H1 (cell line): ENCODE data around the gene ST3GAL2. TPM values are rescaled to one million over a fixed set of nuclear protein-coding genes. Genes with fewer than 3 reads are reported as not detected.

Experiments used
- CTCF ChIA-PET: fragments of 300-600 bp; sonication (Branson Sonifier 250); formaldehyde crosslinking; loops from one replicate; lab custom pipeline; 2021; ENCODE audit not compliant: partially characterized antibody; lab: Charles Lee
- POLR2A ChIA-PET: fragments of 300-600 bp; sonication (Branson Sonifier 250); formaldehyde crosslinking; loops from one replicate; lab custom pipeline; 2021; ENCODE audit warnings: inconsistent platforms; ENCODE audit not compliant: partially characterized antibody; lab: Charles Lee
- DNase-seq, 2 experiments: peaks; one replicate each; pipeline versions ENCODE4 v3.0.0 to v3.0.0-alpha.2; 2010 to 2022; ENCODE audit warnings: low spot score in 2 of 2, low read depth in 1 of 2, mixed read lengths in 1 of 2
- FAIRE-seq: peaks from 2 replicates; lab custom pipeline; 2011; peaks lifted over from hg19 to GRCh38; lab: Jason Lieb, UNC
- H2AFZ ChIP-seq: 2 replicates; pipeline ENCODE4 v1.8.1; 2012; ENCODE audit warnings: low read length, inconsistent platforms
- H2AK5ac ChIP-seq: 2 replicates; pipeline ENCODE4 v1.6.1; 2013; ENCODE audit warnings: low read depth, low read length
- H2BK120ac ChIP-seq: replicated peaks from 2 replicates; pipeline ENCODE3; 2013; ENCODE audit warnings: low read depth, low read length, inconsistent platforms
- H2BK12ac ChIP-seq: 2 replicates; pipeline ENCODE4 v1.6.1; 2013; ENCODE audit warnings: low read depth, low read length
- H2BK15ac ChIP-seq: 2 replicates; pipeline ENCODE4 v1.6.1; 2013; ENCODE audit warnings: low read length
- H2BK20ac ChIP-seq: 2 replicates; pipeline ENCODE4 v1.6.1; 2013; ENCODE audit warnings: low read length
- H2BK5ac ChIP-seq: 2 replicates; pipeline ENCODE4 v1.6.1; 2013; ENCODE audit warnings: low read depth, low read length
- H3K14ac ChIP-seq: 2 replicates; pipeline ENCODE4 v1.6.1; 2013; ENCODE audit warnings: inconsistent platforms; ENCODE audit not compliant: insufficient read length
- H3K18ac ChIP-seq: 2 replicates; pipeline ENCODE4 v1.6.1; 2013; ENCODE audit warnings: low read length; ENCODE audit errors: extremely low read depth
- H3K23ac ChIP-seq: 2 replicates; pipeline ENCODE4 v1.6.1; 2013; ENCODE audit warnings: inconsistent platforms; ENCODE audit not compliant: insufficient read length
- H3K23me2 ChIP-seq: 2 replicates; pipeline ENCODE4 v1.6.1; 2013; ENCODE audit warnings: low read depth, low read length
- H3K27ac ChIP-seq: 2 replicates; pipeline ENCODE4 v1.6.1; 2011; ENCODE audit warnings: low read depth, low read length, inconsistent platforms
- H3K27me3 ChIP-seq, 4 experiments: replicated peaks in 1 of 4; 1 replicate in 1 of 4; 2 replicates in 3 of 4; pipeline versions ENCODE4 v1.6.1 to v1.8.1; 2011 to 2013; ENCODE audit warnings: low read length in 3 of 4, mild to moderate bottlenecking in 3 of 4, inconsistent platforms in 2 of 4, mixed read lengths in 2 of 4, moderate library complexity in 1 of 4; ENCODE audit not compliant: control insufficient read depth in 3 of 4, insufficient read depth in 3 of 4; ENCODE audit errors: extremely low read depth in 1 of 4
- H3K36me3 ChIP-seq, 4 experiments: 2 replicates each; pipeline versions ENCODE4 v1.6.1 to v1.8.1; 2011 to 2013; ENCODE audit warnings: mild to moderate bottlenecking in 4 of 4, low read length in 3 of 4, moderate library complexity in 2 of 4, control low read depth in 1 of 4, inconsistent platforms in 1 of 4; ENCODE audit not compliant: insufficient read depth in 4 of 4, control insufficient read depth in 2 of 4
- H3K4ac ChIP-seq: replicated peaks from 2 replicates; pipeline ENCODE3; 2013; ENCODE audit warnings: low read length, low read depth, mixed read lengths, inconsistent platforms; ENCODE audit not compliant: insufficient read length
- H3K4me1 ChIP-seq, 4 experiments: replicated peaks in 1 of 4; 1 replicate in 1 of 4; 2 replicates in 3 of 4; pipeline versions ENCODE4 v1.6.1 to v1.8.1; 2011 to 2013; ENCODE audit warnings: low read length in 3 of 4, inconsistent platforms in 2 of 4, mixed read lengths in 1 of 4; ENCODE audit not compliant: insufficient read depth in 4 of 4, control insufficient read depth in 3 of 4
- H3K4me2 ChIP-seq, 2 experiments: 2 replicates each; pipeline versions ENCODE4 v1.6.1 to v1.8.1; 2011 to 2013; ENCODE audit warnings: low read depth in 2 of 2, low read length in 2 of 2, control low read depth in 1 of 2, inconsistent platforms in 1 of 2, mild to moderate bottlenecking in 1 of 2; ENCODE audit not compliant: insufficient read depth in 1 of 2
- H3K4me3 ChIP-seq, 4 experiments: fragments of 200-600, 300-600 bp in 1 of 4; sonication (generic), shearing (Covaris generic), sonication (Bioruptor Twin) in 1 of 4; 2 replicates each; pipeline versions ENCODE4 v1.5.1 to v1.8.1; 2011 to 2016; ENCODE audit warnings: low read length in 4 of 4, low read depth in 3 of 4, control low read depth in 2 of 4, inconsistent platforms in 2 of 4, mild to moderate bottlenecking in 2 of 4, mixed read lengths in 1 of 4, moderate library complexity in 1 of 4; ENCODE audit not compliant: insufficient read depth in 2 of 4; ENCODE audit errors: extremely low read depth in 1 of 4
- H3K56ac ChIP-seq: replicated peaks from 2 replicates; pipeline ENCODE3; 2013; ENCODE audit warnings: low read depth, mild to moderate bottlenecking, mixed read lengths, low read length, inconsistent platforms; ENCODE audit not compliant: insufficient read length
- H3K79me1 ChIP-seq: 2 replicates; pipeline ENCODE4 v1.6.1; 2013; ENCODE audit warnings: low read depth, low read length, control low read depth
- H3K79me2 ChIP-seq, 2 experiments: 2 replicates each; pipeline versions ENCODE4 v1.6.1 to v1.8.1; 2012 to 2013; ENCODE audit warnings: low read length in 2 of 2, mild to moderate bottlenecking in 2 of 2, inconsistent platforms in 1 of 2; ENCODE audit not compliant: insufficient read depth in 2 of 2, control insufficient read depth in 1 of 2
- H3K9ac ChIP-seq, 4 experiments: replicated peaks in 1 of 4; 1 replicate in 1 of 4; 2 replicates in 3 of 4; pipeline versions ENCODE4 v1.6.1 to v1.8.1; 2011 to 2013; ENCODE audit warnings: low read depth in 3 of 4, low read length in 3 of 4, control low read depth in 2 of 4, mild to moderate bottlenecking in 2 of 4, moderate library complexity in 2 of 4, inconsistent platforms in 1 of 4; ENCODE audit errors: extremely low read depth in 1 of 4
- H3K9me3 ChIP-seq, 2 experiments: 2 replicates each; pipeline versions ENCODE4 v1.6.1 to v1.8.1; 2012 to 2013; ENCODE audit warnings: mild to moderate bottlenecking in 2 of 2, moderate library complexity in 2 of 2, control low read depth in 1 of 2, inconsistent platforms in 1 of 2, low read depth in 1 of 2, low read length in 1 of 2, mixed read lengths in 1 of 2; ENCODE audit not compliant: insufficient read depth in 2 of 2
- H4K20me1 ChIP-seq, 2 experiments: replicated peaks in 1 of 2; 2 replicates each; pipeline versions ENCODE3 to v1.8.1; 2011 to 2013; ENCODE audit warnings: inconsistent platforms in 2 of 2, low read length in 2 of 2, mild to moderate bottlenecking in 1 of 2; ENCODE audit not compliant: insufficient read depth in 2 of 2, control insufficient read depth in 1 of 2
- H4K5ac ChIP-seq: 2 replicates; pipeline ENCODE4 v1.6.1; 2013; ENCODE audit warnings: low read length, low read depth, mixed read lengths, inconsistent platforms; ENCODE audit not compliant: insufficient read length
- H4K8ac ChIP-seq: 2 replicates; pipeline ENCODE4 v1.8.0; 2013; ENCODE audit warnings: mild to moderate bottlenecking, moderate library complexity, low read length, inconsistent platforms; ENCODE audit not compliant: insufficient read depth; ENCODE audit errors: extremely low read depth
- H4K91ac ChIP-seq: replicated peaks from 2 replicates; pipeline ENCODE3; 2013; ENCODE audit warnings: low read length, mixed read lengths, inconsistent platforms; ENCODE audit not compliant: insufficient read length
- MAFK ChIP-seq: IDR thresholded peaks from 2 replicates; pipeline ENCODE4 v1.6.1; 2012; ENCODE audit warnings: low read depth, mild to moderate bottlenecking, improper control_type of control experiment, low read length
- TEAD4 ChIP-seq: IDR thresholded peaks from 2 replicates; pipeline ENCODE4 v1.6.1; 2012; ENCODE audit warnings: low read depth, low read length, inconsistent platforms, mixed read lengths
- WGBS, 2 experiments: shearing (Covaris generic) in 1 of 2; methylation state at CpG; one replicate each; pipeline versions ENCODE4 v1.1.6 to v1.1.7; 2013 to 2015; ENCODE audit warnings: low lambda C conversion rate in 2 of 2, mixed read lengths in 2 of 2, inconsistent platforms in 1 of 2, low coverage in 1 of 2, missing lambda C conversion rate in 1 of 2; ENCODE audit not compliant: insufficient replicate concordance in 2 of 2, insufficient coverage in 1 of 2, insufficient read length in 1 of 2; ENCODE audit errors: extremely low coverage in 1 of 2, missing lambda C conversion rate in 1 of 2; 5-methylcytosine and 5-hydroxymethylcytosine counted together
- polyA plus RNA-seq, 7 experiments: library from polyadenylated mRNA; depleted of rRNA in 3 of 7; stranded (reverse) in 5 of 7; unstranded in 2 of 7; fragments of >200 nt in 5 of 7; fragments of 200-250 nt in 2 of 7; gene quantifications; 1 replicate in 5 of 7; 2 replicates in 1 of 7; 4 replicates in 1 of 7; pipeline versions ENCODE4 v1.2.1 to v1.2.3, GENCODE V29; 2011 to 2013; ENCODE audit warnings: missing spikeins in 2 of 7, mixed read lengths in 2 of 7
- total RNA-seq: library from RNA; stranded (reverse); fragmentation: NEBNext Ultra II Directional; extraction: Animal tissue kit (Norgen Biotek cat#: 25700); gene quantifications from 2 replicates; pipeline ENCODE4 v1.2.1, GENCODE V29; 2021

ST3GAL2 gene
- total and polyA plus RNA-seq, 2 of the 8 experiments (the other 6 are each of a cell fraction or from before 2014, with no cell fraction given), result 14.4 to 39.7 TPM

DNA sequence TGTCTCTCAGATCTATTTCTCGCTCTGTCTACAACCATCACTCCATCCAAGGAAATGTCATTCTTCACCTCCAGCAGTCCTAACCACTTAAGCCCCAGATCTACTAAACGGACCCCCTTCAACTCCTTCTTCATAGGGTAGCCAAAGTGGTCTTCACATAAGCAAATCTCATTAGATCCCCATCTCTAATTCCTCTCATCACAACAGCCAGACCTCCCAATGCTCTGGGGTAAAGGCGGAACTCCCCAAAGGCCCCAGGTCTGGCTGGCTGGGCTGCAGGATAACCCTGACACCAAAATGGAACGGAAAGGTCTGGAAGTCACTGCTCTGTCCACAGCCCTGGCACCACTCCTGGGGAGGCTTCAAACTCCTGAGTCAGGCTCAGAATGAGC lies 11.1 kb downstream of the ST3GAL2 start:
- H3K27me3 ChIP-seq, result no peaks in the 10 kb centered on the region
- peak overlapping the region; percentile 55 for H3K4ac ChIP-seq
- peak overlapping the region; percentile 58 to 63 for H3K4me2 ChIP-seq
- peak overlapping the region; percentile 35 for H2BK120ac ChIP-seq
- no peak overlapping the region for H4K8ac ChIP-seq
- peak; percentile 32; the same call in 1 of the 2 replicates for TF ChIP-seq MAFK
- TF ChIP-seq TEAD4, result no peak
- H2AK5ac ChIP-seq, result peak overlapping the region; percentile 99; the same call in 1 of the 2 replicates
- 0 out of 2 replicates have a peak overlapping the region, but pooled peaks have one; percentile 4 for H2BK15ac ChIP-seq
- H4K5ac ChIP-seq, result peak overlapping the region; percentile 28
- H2AFZ ChIP-seq, result no peak overlapping the region
- H3K14ac ChIP-seq, result no peak overlapping the region
- no peaks in the 10 kb centered on the region; the same call in none of the 2 replicates for H3K79me1 ChIP-seq
- ChIA-PET POLR2A (interaction anchor here (0.8 to 3.7 kb wide), 6 partner anchors 8 to 48 kb away, joined by 3 to 17 read pairs (median 4); partner anchors contain the start of gene ST3GAL2), CTCF (interaction anchor here (0.6 to 1.6 kb wide), 3 partner anchors 8 to 19 kb away, joined by 3 to 4 read pairs (median 3); no protein-coding TSS in a partner anchor)
- peak overlapping the region in 2 of 4 experiments; percentile 8 to 27; a peak in 3 of 8 replicates for H3K4me3 ChIP-seq
- H3K79me2 ChIP-seq, result peaks cover 0 to 53% of the 10 kb centered on the region in 2 experiments; a peak in 2 of 4 replicates
- H4K20me1 ChIP-seq, result peaks cover 0 to 2% of the 10 kb centered on the region in 2 experiments
- peak overlapping the region; percentile 51; the same call in 1 of the 2 replicates for H2BK20ac ChIP-seq
- peak overlapping the region; percentile 97 for H2BK5ac ChIP-seq
- H2BK12ac ChIP-seq, result peak overlapping the region; percentile 96
- H3K18ac ChIP-seq, result peak overlapping the region; percentile 76
- peak overlapping the region; percentile 79 for H4K91ac ChIP-seq
- no peaks in the 10 kb centered on the region for H3K36me3 ChIP-seq
- peak overlapping the region; percentile 70; the same call in 1 of the 2 replicates for H3K27ac ChIP-seq
- DNase-seq (no peak), FAIRE-seq (no peak)
- no peak overlapping the region for H3K56ac ChIP-seq
- H3K4me1 ChIP-seq, result peaks cover 24 to 36% (median 31%) of the 10 kb centered on the region in 4 experiments
- H3K23ac ChIP-seq, result no peak overlapping the region
- H3K23me2 ChIP-seq, result no peaks in the 10 kb centered on the region
- 79 to 100% methylated on average over 1 to 4 of the region's 4 CpGs for WGBS, 2 experiments
- H3K9me3 ChIP-seq, result no peaks in the 10 kb centered on the region
- peak overlapping the region in 2 of 4 experiments; percentile 44 to 60; a peak in 3 of 7 replicates for H3K9ac ChIP-seq
